Measurements from ENCODE around the gene GPC5.

GRCh38 chr13:91699863-91700262 is 301.4 kb downstream of the GPC5 start:
- no peak for TF ChIP-seq ZNF384 (IDR thresholded peaks at IDR 0.05)
- TF ChIP-seq ELF4 (IDR thresholded peaks at IDR 0.05), result no peak
- TF ChIP-seq BHLHE40 (IDR thresholded peaks at IDR 0.05; ENCODE audit: borderline replicate concordance), result no peak
- TF ChIP-seq SP1 (IDR thresholded peaks at IDR 0.05), result no peak
- TF ChIP-seq HDGF (IDR thresholded peaks at IDR 0.05; ENCODE audit: borderline replicate concordance), result no peak
- no peak for TF ChIP-seq NFRKB (IDR thresholded peaks at IDR 0.05)
- TF ChIP-seq FOXA1 (IDR thresholded peaks at IDR 0.05), result no peak
- TF ChIP-seq PKNOX1 (IDR thresholded peaks at IDR 0.05), result no peak
- TF ChIP-seq FOXM1 (IDR thresholded peaks at IDR 0.05; ENCODE audit: borderline replicate concordance), result no peak
- TF ChIP-seq TARDBP (IDR thresholded peaks at IDR 0.05), result no peak

Measured in HEK293T (cell line).